Lung microvascular endothelial cell (primary cell): ENCODE data around the gene CSTA. TPM values are rescaled to one million over a fixed set of nuclear protein-coding genes. Genes with fewer than 3 reads are reported as not detected.

Experiments
- DNase-seq, 2 donors: peaks; one replicate each; pipeline versions ENCODE4 v3.0.0 to v3.0.0-alpha.2; 2010; ENCODE audit warnings: low read depth in 2 of 2
- total RNA-seq: library from RNA; depleted of rRNA; stranded (reverse); fragments of >200 nt; gene quantifications from 2 replicates; pipeline ENCODE4 v1.2.1, GENCODE V29; 2014

The CSTA gene
- total RNA-seq, 1 donor from 2014 or later: not detected

DNA sequence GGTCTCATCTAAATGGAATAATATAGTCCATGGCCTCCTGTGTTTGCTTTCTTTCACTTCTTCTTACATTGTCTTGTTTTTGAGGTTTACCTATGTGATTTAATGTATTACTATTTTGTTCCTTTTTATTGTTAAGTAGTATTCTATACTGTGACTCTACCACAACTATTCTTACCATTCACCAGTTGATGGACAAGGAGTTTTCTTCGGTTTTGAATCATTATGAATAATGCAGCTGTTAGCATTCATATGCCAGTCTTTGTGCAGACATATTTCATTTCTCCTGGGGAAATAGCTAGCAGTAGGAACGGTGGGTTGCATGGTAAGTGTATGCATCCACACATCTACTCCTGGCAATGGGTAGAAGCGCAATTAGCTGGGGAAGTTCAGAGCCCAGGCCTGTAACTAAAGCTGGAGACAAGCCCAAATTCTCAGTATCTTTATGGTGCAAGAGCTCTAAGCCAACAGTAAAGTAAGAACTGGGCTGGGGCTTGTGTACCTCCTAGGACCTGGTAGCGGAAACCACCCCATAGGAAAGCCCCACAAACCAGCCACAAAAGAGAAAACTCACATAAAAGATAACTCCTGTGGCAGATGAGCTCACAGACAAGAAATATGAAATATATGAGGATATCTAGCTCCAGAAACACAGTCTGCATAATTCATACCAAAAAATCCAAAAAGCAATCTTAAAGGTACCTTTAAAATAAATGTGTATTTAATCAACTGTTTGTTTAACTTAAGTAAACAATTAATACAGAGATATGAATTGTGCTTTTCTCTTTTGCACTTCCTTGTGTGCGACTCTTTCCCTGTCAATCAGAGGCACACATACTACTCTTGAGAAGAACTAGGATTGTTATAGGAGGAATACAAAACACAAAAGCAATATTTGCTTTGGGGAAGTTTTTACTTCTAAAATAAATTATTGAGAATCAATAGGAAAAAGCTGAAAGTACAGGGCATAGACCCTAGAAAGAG is 2.7 kb upstream of the CSTA start:
- no peak for DNase-seq

DNA sequence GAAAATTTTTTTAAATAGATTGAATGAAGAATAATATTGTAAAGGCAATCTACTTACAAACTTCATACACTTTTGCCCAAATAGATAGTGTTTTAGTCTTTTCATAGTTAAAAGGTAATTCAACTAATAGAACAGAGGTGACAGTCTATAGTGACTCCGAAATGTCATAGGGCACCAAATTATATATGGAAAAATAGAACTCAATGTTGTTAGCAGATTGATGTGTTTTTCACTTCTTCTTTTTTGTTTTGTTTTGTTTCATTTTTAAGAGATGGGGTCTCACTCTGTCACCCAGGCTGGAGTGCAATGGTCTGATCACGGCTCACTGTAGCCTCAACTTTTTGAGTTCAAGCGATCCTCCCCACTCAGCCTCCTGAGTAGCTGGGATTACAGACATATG is 721 bp downstream of the CSTA start:
- DNase-seq: no peak

GRCh38 chr3:122331886-122332285 is 6.8 kb downstream of the CSTA start:
- no peak for DNase-seq

DNA sequence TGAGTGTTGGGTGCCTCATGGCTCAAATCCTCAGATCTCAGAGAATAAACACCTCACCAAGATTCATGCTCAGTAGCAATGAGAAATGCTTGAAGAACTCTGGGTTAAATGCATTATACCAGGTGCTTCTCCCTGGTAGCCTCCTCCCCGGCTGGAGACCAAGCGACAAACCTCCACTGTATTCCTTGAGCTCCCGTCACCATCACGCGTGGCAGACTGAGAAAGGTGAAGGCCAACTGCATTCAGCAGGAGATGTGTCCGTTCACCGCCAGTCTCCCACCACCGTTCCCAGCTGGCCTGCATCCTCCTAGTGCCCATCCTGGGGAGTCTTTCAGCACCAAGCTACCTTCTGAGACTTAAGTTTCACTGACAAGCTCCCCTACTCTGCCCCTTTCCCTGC is 7.5 kb downstream of the CSTA start:
- no peak for DNase-seq

DNA sequence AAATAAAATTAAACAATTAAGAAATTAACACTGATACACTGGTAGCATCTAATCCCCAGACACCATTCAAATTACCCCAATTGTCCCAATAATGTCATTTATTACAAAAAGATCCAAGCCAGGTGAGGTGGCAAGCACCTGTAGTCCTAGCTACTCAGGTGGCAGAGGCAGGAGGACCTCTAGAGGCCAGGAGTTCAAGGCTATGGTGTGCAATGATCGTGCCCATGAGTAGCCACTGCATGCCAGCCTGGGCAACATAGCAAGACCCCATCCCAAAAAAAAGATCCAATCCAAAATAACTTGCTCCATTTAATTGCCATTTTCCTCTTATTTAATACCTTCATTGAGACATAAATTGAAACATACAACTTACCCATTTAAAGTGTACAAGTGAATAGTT is 17.8 kb downstream of the CSTA start:
- DNase-seq: no peak

DNA sequence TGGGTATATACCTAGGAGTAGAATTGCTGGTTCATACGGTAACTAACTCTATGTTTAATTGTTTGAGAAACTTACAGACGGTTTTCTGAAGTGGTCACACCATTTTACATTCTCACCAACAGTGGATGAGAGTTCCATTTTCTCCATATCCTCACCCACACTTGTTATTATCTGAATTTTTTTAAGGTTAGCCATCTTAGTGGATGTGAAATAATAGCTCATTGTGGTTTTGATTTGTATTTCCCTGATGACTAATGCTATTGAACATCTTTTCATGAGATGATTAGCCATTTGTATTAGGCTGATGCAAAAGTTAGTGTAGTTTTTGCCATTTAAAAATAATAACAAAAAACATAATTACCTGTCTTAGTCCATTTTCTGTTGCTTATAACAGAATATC is 18.6 kb downstream of the CSTA start:
- DNase-seq: no peak

DNA sequence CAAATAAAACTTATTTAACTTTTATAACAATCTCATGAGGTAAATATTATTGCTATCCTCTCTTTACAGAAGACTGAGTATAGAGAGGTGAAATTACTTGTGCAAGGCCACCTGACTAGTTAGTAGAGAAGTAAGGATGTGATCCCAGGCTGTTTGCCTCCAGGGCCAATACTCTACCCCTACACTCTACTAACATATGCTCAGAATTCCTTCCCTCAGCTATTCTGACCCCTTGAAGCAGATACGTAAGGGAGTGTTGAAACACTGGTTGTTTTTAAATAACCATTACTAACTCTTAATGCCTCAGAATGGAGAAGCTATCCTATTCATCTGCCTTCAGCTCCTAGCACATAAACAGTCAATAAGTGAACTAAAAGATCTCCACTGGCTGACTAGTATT is 24.1 kb downstream of the CSTA start:
- no peak for DNase-seq

DNA sequence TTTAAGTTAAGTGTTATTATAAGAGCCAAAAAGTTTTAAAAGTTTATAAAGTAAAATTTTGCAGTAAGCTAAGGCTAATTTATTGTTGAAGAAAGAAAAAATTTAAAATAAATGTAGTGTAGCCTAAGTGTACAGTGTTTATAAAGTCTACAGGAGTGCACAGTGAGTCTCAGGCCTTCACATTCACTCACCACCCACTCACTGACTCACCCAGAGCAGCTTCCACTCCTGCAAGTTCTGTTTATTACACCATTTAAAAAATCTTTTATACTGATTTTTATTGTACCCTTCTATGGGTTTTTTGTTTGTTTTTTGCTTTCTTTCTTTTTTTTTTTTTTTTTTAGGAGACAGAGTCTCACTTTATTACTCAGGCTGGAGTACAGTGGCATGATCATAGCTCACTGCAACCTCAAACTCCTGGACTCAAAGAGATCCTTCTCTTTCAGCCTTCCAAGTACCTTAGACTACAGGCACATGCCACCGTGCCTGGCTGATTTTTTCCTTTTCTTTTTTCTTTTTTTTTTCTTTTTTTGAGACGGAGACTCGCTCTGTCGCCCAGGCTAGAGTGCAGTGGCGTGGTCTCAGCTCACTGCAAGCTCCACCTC is 25.9 kb downstream of the CSTA start:
- no peak for DNase-seq

GRCh38 chr3:122351612-122352011 is 26.6 kb downstream of the CSTA start:
- DNase-seq: no peak

- DNase-seq: no peak
Observed at GRCh38 chr3:122353215-122353614, 28.2 kb downstream of the CSTA start.

DNA sequence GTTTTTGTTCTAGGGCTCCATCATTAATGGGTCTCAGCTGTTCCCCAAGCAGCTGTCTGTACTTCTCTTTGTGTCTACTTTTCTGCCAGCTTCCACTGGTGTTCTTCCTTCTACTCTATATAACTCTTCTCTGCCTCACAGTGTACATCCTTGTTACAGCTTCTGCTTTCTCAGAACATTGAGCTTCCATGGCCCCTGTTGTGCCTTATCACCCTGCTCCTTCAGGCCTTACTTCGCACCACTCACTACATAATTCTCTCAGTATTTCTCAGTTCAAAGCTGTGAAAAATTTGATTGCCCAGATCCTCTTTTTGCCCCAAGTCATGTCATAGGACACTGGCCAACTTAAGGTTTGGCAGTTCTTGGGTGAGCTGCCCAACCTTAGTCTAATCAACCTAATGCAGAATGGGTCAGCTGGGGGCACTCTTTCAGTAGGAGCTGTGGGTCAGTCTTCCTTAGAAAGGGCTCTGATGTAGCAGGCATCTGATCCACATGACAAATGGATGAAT is 28.9 kb downstream of the CSTA start:
- no peak for DNase-seq

GRCh38 chr3:122355612-122356011 is 30.6 kb downstream of the CSTA start:
- DNase-seq: no peak

GRCh38 chr3:122356402-122356801 is 31.4 kb downstream of the CSTA start:
- peak; percentile 16 to 20 for DNase-seq

DNA sequence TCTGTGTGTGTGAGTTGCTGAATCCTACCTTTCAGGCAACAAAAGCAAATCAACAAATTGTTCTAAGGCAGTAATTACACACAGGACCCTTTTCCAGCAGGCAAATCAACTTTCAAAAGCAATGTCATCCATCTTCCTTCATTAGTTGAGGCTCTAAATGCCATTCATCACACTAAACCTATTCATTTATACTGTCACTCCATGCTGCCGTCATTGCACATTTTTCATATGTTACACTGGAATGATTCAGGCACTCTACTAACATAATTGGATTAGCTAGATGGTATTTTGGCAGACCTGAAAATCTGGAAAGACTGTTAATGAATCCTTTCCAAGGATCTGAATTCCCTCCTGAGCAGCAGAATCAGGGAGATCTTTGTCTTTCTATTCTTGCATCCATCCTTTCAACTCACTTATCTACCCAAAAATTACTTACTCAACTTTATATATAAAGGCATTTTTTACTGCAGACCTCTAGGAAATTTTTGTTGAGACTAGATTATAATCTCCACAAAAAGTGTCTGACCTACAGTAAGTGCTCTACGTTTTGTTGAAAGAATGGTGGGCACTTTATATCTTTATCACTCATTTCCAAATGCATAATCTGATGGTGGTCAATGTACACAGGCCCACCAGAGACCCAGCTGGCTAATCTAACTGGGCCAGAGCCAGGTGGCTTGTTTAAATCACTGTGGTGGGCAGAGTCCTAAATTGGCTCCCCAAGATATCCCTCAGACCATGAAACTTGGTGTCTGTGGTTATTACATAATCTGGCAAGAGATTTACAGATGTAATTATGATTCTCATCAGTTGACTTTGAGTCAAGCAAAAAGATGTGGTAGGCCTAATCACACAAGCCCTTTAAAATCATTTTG is 33.0 kb downstream of the CSTA start:
- DNase-seq: no peak

DNA sequence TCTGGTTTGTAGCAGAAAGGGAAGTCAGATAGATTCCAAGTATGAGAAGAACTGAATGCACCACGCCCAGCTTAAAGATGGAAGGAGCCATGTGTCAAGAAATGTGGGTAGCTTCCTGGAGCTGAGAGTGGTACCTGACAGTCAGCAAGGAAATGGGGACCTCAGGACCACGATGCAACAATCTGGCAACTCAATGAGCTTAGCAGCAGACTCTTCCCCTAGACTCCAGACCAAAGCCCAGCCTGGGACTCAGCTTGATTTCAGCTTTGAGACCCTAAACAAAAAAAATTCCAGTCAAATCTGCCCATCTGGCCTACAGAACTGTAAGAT is 33.6 kb downstream of the CSTA start:
- DNase-seq: no peak

GRCh38 chr3:122362026-122362425 is 37.0 kb downstream of the CSTA start:
- DNase-seq: no peak

DNA sequence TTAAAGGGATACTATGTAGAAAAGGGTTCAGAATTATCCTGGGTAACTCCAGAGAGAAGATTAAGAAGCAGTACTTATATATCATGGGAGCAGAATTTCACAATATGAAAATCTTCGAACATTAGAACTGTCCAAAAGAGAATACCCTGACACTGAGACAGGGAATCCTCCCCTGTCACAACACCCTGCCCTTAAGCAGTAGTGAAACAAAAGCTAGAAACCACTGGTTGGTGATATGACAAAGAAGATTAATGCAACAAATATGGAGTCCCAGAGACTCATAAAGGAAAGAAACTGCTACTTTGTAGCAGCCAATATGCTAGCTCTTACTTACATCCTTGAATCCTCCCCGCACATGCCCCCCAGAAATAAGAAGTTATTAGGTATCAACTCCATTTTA is 39.4 kb downstream of the CSTA start:
- DNase-seq: no peak

GRCh38 chr3:122365073-122365472 is 40.0 kb downstream of the CSTA start:
- no peak for DNase-seq

GRCh38 chr3:122365582-122366378 is 40.7 kb downstream of the CSTA start:
- DNase-seq: peak in 1 of 2 donors; percentile 51

DNA sequence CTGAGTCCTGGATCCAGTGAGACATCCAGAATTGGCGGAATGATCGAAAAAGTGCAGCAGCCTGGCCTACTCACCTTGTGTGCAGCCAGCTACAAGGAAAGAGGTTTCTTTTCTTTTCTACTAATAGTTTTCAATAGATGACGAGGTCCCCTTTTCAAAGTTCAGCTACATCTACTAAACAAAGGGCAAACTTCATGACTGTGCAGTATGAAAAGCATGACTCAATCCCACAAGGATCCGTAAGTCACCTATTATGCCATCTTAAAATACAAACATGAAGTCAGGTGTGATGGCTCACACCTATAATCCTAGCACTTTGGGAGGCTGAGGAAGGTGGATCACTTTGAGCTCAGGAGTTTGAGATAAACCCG is 41.3 kb downstream of the CSTA start:
- DNase-seq: no peak

GRCh38 chr3:122374034-122374433 is 49.0 kb downstream of the CSTA start:
- no peak for DNase-seq
